H1 (cell line): ENCODE data around the gene PRDM2. TPM values are rescaled to one million over a fixed set of nuclear protein-coding genes. Genes with fewer than 3 reads are reported as not detected.

ENCODE experiments used
- CTCF ChIA-PET: fragments of 300-600 bp; sonication (Branson Sonifier 250); formaldehyde crosslinking; loops from one replicate; lab custom pipeline; 2021; ENCODE audit not compliant: partially characterized antibody; lab: Charles Lee
- POLR2A ChIA-PET: fragments of 300-600 bp; sonication (Branson Sonifier 250); formaldehyde crosslinking; loops from one replicate; lab custom pipeline; 2021; ENCODE audit warnings: inconsistent platforms; ENCODE audit not compliant: partially characterized antibody; lab: Charles Lee
- DNase-seq, 2 experiments: peaks; one replicate each; pipeline versions ENCODE4 v3.0.0 to v3.0.0-alpha.2; 2010 to 2022; ENCODE audit warnings: low spot score in 2 of 2, low read depth in 1 of 2, mixed read lengths in 1 of 2
- FAIRE-seq: peaks from 2 replicates; lab custom pipeline; 2011; peaks lifted over from hg19 to GRCh38; lab: Jason Lieb, UNC
- H2AFZ ChIP-seq: 2 replicates; pipeline ENCODE4 v1.8.1; 2012; ENCODE audit warnings: low read length, inconsistent platforms
- H2AK5ac ChIP-seq: 2 replicates; pipeline ENCODE4 v1.6.1; 2013; ENCODE audit warnings: low read depth, low read length
- H2BK120ac ChIP-seq: replicated peaks from 2 replicates; pipeline ENCODE3; 2013; ENCODE audit warnings: low read depth, low read length, inconsistent platforms
- H2BK12ac ChIP-seq: 2 replicates; pipeline ENCODE4 v1.6.1; 2013; ENCODE audit warnings: low read depth, low read length
- H2BK15ac ChIP-seq: 2 replicates; pipeline ENCODE4 v1.6.1; 2013; ENCODE audit warnings: low read length
- H2BK20ac ChIP-seq: 2 replicates; pipeline ENCODE4 v1.6.1; 2013; ENCODE audit warnings: low read length
- H2BK5ac ChIP-seq: 2 replicates; pipeline ENCODE4 v1.6.1; 2013; ENCODE audit warnings: low read depth, low read length
- H3K14ac ChIP-seq: 2 replicates; pipeline ENCODE4 v1.6.1; 2013; ENCODE audit warnings: inconsistent platforms; ENCODE audit not compliant: insufficient read length
- H3K18ac ChIP-seq: 2 replicates; pipeline ENCODE4 v1.6.1; 2013; ENCODE audit warnings: low read length; ENCODE audit errors: extremely low read depth
- H3K23ac ChIP-seq: 2 replicates; pipeline ENCODE4 v1.6.1; 2013; ENCODE audit warnings: inconsistent platforms; ENCODE audit not compliant: insufficient read length
- H3K23me2 ChIP-seq: 2 replicates; pipeline ENCODE4 v1.6.1; 2013; ENCODE audit warnings: low read depth, low read length
- H3K27ac ChIP-seq: 2 replicates; pipeline ENCODE4 v1.6.1; 2011; ENCODE audit warnings: low read depth, low read length, inconsistent platforms
- H3K27me3 ChIP-seq, 4 experiments: replicated peaks in 1 of 4; 1 replicate in 1 of 4; 2 replicates in 3 of 4; pipeline versions ENCODE4 v1.6.1 to v1.8.1; 2011 to 2013; ENCODE audit warnings: low read length in 3 of 4, mild to moderate bottlenecking in 3 of 4, inconsistent platforms in 2 of 4, mixed read lengths in 2 of 4, moderate library complexity in 1 of 4; ENCODE audit not compliant: control insufficient read depth in 3 of 4, insufficient read depth in 3 of 4; ENCODE audit errors: extremely low read depth in 1 of 4
- H3K36me3 ChIP-seq, 4 experiments: 2 replicates each; pipeline versions ENCODE4 v1.6.1 to v1.8.1; 2011 to 2013; ENCODE audit warnings: mild to moderate bottlenecking in 4 of 4, low read length in 3 of 4, moderate library complexity in 2 of 4, control low read depth in 1 of 4, inconsistent platforms in 1 of 4; ENCODE audit not compliant: insufficient read depth in 4 of 4, control insufficient read depth in 2 of 4
- H3K4ac ChIP-seq: replicated peaks from 2 replicates; pipeline ENCODE3; 2013; ENCODE audit warnings: low read length, low read depth, mixed read lengths, inconsistent platforms; ENCODE audit not compliant: insufficient read length
- H3K4me1 ChIP-seq, 4 experiments: replicated peaks in 1 of 4; 1 replicate in 1 of 4; 2 replicates in 3 of 4; pipeline versions ENCODE4 v1.6.1 to v1.8.1; 2011 to 2013; ENCODE audit warnings: low read length in 3 of 4, inconsistent platforms in 2 of 4, mixed read lengths in 1 of 4; ENCODE audit not compliant: insufficient read depth in 4 of 4, control insufficient read depth in 3 of 4
- H3K4me2 ChIP-seq, 2 experiments: 2 replicates each; pipeline versions ENCODE4 v1.6.1 to v1.8.1; 2011 to 2013; ENCODE audit warnings: low read depth in 2 of 2, low read length in 2 of 2, control low read depth in 1 of 2, inconsistent platforms in 1 of 2, mild to moderate bottlenecking in 1 of 2; ENCODE audit not compliant: insufficient read depth in 1 of 2
- H3K4me3 ChIP-seq, 4 experiments: fragments of 200-600, 300-600 bp in 1 of 4; sonication (generic), shearing (Covaris generic), sonication (Bioruptor Twin) in 1 of 4; 2 replicates each; pipeline versions ENCODE4 v1.5.1 to v1.8.1; 2011 to 2016; ENCODE audit warnings: low read length in 4 of 4, low read depth in 3 of 4, control low read depth in 2 of 4, inconsistent platforms in 2 of 4, mild to moderate bottlenecking in 2 of 4, mixed read lengths in 1 of 4, moderate library complexity in 1 of 4; ENCODE audit not compliant: insufficient read depth in 2 of 4; ENCODE audit errors: extremely low read depth in 1 of 4
- H3K56ac ChIP-seq: replicated peaks from 2 replicates; pipeline ENCODE3; 2013; ENCODE audit warnings: low read depth, mild to moderate bottlenecking, mixed read lengths, low read length, inconsistent platforms; ENCODE audit not compliant: insufficient read length
- H3K79me1 ChIP-seq: 2 replicates; pipeline ENCODE4 v1.6.1; 2013; ENCODE audit warnings: low read depth, low read length, control low read depth
- H3K79me2 ChIP-seq, 2 experiments: 2 replicates each; pipeline versions ENCODE4 v1.6.1 to v1.8.1; 2012 to 2013; ENCODE audit warnings: low read length in 2 of 2, mild to moderate bottlenecking in 2 of 2, inconsistent platforms in 1 of 2; ENCODE audit not compliant: insufficient read depth in 2 of 2, control insufficient read depth in 1 of 2
- H3K9ac ChIP-seq, 4 experiments: replicated peaks in 1 of 4; 1 replicate in 1 of 4; 2 replicates in 3 of 4; pipeline versions ENCODE4 v1.6.1 to v1.8.1; 2011 to 2013; ENCODE audit warnings: low read depth in 3 of 4, low read length in 3 of 4, control low read depth in 2 of 4, mild to moderate bottlenecking in 2 of 4, moderate library complexity in 2 of 4, inconsistent platforms in 1 of 4; ENCODE audit errors: extremely low read depth in 1 of 4
- H3K9me3 ChIP-seq, 2 experiments: 2 replicates each; pipeline versions ENCODE4 v1.6.1 to v1.8.1; 2012 to 2013; ENCODE audit warnings: mild to moderate bottlenecking in 2 of 2, moderate library complexity in 2 of 2, control low read depth in 1 of 2, inconsistent platforms in 1 of 2, low read depth in 1 of 2, low read length in 1 of 2, mixed read lengths in 1 of 2; ENCODE audit not compliant: insufficient read depth in 2 of 2
- H4K20me1 ChIP-seq, 2 experiments: replicated peaks in 1 of 2; 2 replicates each; pipeline versions ENCODE3 to v1.8.1; 2011 to 2013; ENCODE audit warnings: inconsistent platforms in 2 of 2, low read length in 2 of 2, mild to moderate bottlenecking in 1 of 2; ENCODE audit not compliant: insufficient read depth in 2 of 2, control insufficient read depth in 1 of 2
- H4K5ac ChIP-seq: 2 replicates; pipeline ENCODE4 v1.6.1; 2013; ENCODE audit warnings: low read length, low read depth, mixed read lengths, inconsistent platforms; ENCODE audit not compliant: insufficient read length
- H4K8ac ChIP-seq: 2 replicates; pipeline ENCODE4 v1.8.0; 2013; ENCODE audit warnings: mild to moderate bottlenecking, moderate library complexity, low read length, inconsistent platforms; ENCODE audit not compliant: insufficient read depth; ENCODE audit errors: extremely low read depth
- H4K91ac ChIP-seq: replicated peaks from 2 replicates; pipeline ENCODE3; 2013; ENCODE audit warnings: low read length, mixed read lengths, inconsistent platforms; ENCODE audit not compliant: insufficient read length
- ASH2L ChIP-seq: fragments of 200-600, 300-600 bp; sonication (generic); IDR thresholded peaks from one replicate; pipeline ENCODE4 v1.7.1; 2017; ENCODE audit warnings: low read length
- BACH1 ChIP-seq: IDR thresholded peaks from 2 replicates; pipeline ENCODE4 v1.6.1; 2012; ENCODE audit warnings: low read length, improper control_type of control experiment
- HDAC2 ChIP-seq, 2 experiments: fragments of 300-600 bp in 1 of 2; sonication (generic) in 1 of 2; IDR thresholded peaks; 2 replicates each; pipeline ENCODE4 v1.6.1; 2011 to 2012; ENCODE audit warnings: low read depth in 2 of 2, low read length in 2 of 2, mild to moderate bottlenecking in 2 of 2, moderate library complexity in 2 of 2, borderline replicate concordance in 1 of 2, inconsistent platforms in 1 of 2
- KDM1A ChIP-seq: fragments of 200-600, 300-600 bp; sonication (generic); IDR thresholded peaks from 2 replicates; pipeline ENCODE4 v1.7.1; 2016; ENCODE audit warnings: mild to moderate bottlenecking, low read length, borderline replicate concordance
- KDM4A ChIP-seq: IDR thresholded peaks from one replicate; pipeline ENCODE4 v1.7.1; 2012; ENCODE audit warnings: low read depth, mild to moderate bottlenecking, moderate library complexity, low read length, inconsistent platforms; ENCODE audit not compliant: severe bottlenecking
- MAFK ChIP-seq: IDR thresholded peaks from 2 replicates; pipeline ENCODE4 v1.6.1; 2012; ENCODE audit warnings: low read depth, mild to moderate bottlenecking, improper control_type of control experiment, low read length
- PHF8 ChIP-seq: fragments of 200-600 bp; sonication (generic); conservative IDR thresholded peaks from 2 replicates; pipeline ENCODE4 v1.7.1; 2012; ENCODE audit warnings: low read depth, mild to moderate bottlenecking, inconsistent platforms, low read length, moderate library complexity
- TAF1 ChIP-seq: IDR thresholded peaks from 2 replicates; pipeline ENCODE4 v1.6.1; 2011; ENCODE audit warnings: mild to moderate bottlenecking, low read depth, low read length
- WGBS, 2 experiments: shearing (Covaris generic) in 1 of 2; methylation state at CpG; one replicate each; pipeline versions ENCODE4 v1.1.6 to v1.1.7; 2013 to 2015; ENCODE audit warnings: low lambda C conversion rate in 2 of 2, mixed read lengths in 2 of 2, inconsistent platforms in 1 of 2, low coverage in 1 of 2, missing lambda C conversion rate in 1 of 2; ENCODE audit not compliant: insufficient replicate concordance in 2 of 2, insufficient coverage in 1 of 2, insufficient read length in 1 of 2; ENCODE audit errors: extremely low coverage in 1 of 2, missing lambda C conversion rate in 1 of 2; 5-methylcytosine and 5-hydroxymethylcytosine counted together
- polyA plus RNA-seq, 7 experiments: library from polyadenylated mRNA; depleted of rRNA in 3 of 7; stranded (reverse) in 5 of 7; unstranded in 2 of 7; fragments of >200 nt in 5 of 7; fragments of 200-250 nt in 2 of 7; gene quantifications; 1 replicate in 5 of 7; 2 replicates in 1 of 7; 4 replicates in 1 of 7; pipeline versions ENCODE4 v1.2.1 to v1.2.3, GENCODE V29; 2011 to 2013; ENCODE audit warnings: missing spikeins in 2 of 7, mixed read lengths in 2 of 7
- total RNA-seq: library from RNA; stranded (reverse); fragmentation: NEBNext Ultra II Directional; extraction: Animal tissue kit (Norgen Biotek cat#: 25700); gene quantifications from 2 replicates; pipeline ENCODE4 v1.2.1, GENCODE V29; 2021
- TF ChIP-seq, protein P1 (sequence below): IDR thresholded peaks from 2 replicates; pipeline ENCODE4 v1.6.1; 2012; ENCODE audit warnings: low read length, inconsistent platforms

Gene PRDM2
- total and polyA plus RNA-seq, 2 of the 8 experiments (the other 6 are each of a cell fraction or from before 2014, with no cell fraction given), result 5.8 to 21.2 TPM

- Histone ChIP-seq H4K20me1 (peaks cover 13 to 14% of the 10 kb centered on the region in 2 experiments), H3K36me3 (no peaks in the 10 kb centered on the region), H4K5ac (no peak overlapping the region), H2BK5ac (no peak overlapping the region), H2BK15ac (no peak overlapping the region), H3K14ac (no peak overlapping the region), H3K4me2 (peak overlapping the region; percentile 41 to 81), H2AFZ (no peak overlapping the region), H2BK12ac (no peak overlapping the region), H4K91ac (no peak overlapping the region), H3K27me3 (peaks cover 0 to 15% (median 5%) of the 10 kb centered on the region in 4 experiments; a peak in 4 of 7 replicates), H3K56ac (no peak overlapping the region), H2BK20ac (no peak overlapping the region), H2AK5ac (no peak overlapping the region), H3K27ac (no peak overlapping the region; the same call in 1 of the 2 replicates), H3K4me1 (peaks cover 0 to 6% (median 2%) of the 10 kb centered on the region in 4 experiments; a peak in 3 of 7 replicates), H4K8ac (peak overlapping the region; percentile 4; the same call in 1 of the 2 replicates), H3K4ac (no peak overlapping the region), H3K18ac (no peak overlapping the region), H3K23me2 (0 out of 2 replicates have a peak, but pooled peaks cover 6% of the 10 kb centered on the region), H2BK120ac (no peak overlapping the region), H3K9ac (peak overlapping the region in 3 of 4 experiments; percentile 47 to 91 (median 68); a peak in 5 of 7 replicates), H3K9me3 (no peaks in the 10 kb centered on the region), H3K23ac (no peak overlapping the region), H3K79me2 (peaks cover 3 to 24% of the 10 kb centered on the region in 2 experiments; a peak in 2 of 4 replicates), H3K4me3 (peak overlapping the region; percentile 66 to 87 (median 68)), H3K79me1 (no peaks in the 10 kb centered on the region)
- POLR2A ChIA-PET, result interaction anchor here (1.0 to 1.6 kb wide), 5 partner anchors 9 to 152 kb away, joined by 3 to 7 read pairs (median 4); no protein-coding TSS in a partner anchor
- CTCF ChIA-PET, result interaction anchor here (0.9 to 1.7 kb wide), 4 partner anchors 11 to 86 kb away, joined by 3 to 6 read pairs (median 3); no protein-coding TSS in a partner anchor
- WGBS, 2 experiments, result 0% methylated on average over 37 of the region's 81 CpGs; no CpG with 5 or more reads in 1 of the 2 experiments
- DNase-seq, result peak in 1 of 2 experiments; percentile 71
- no peak for FAIRE-seq
- TF ChIP-seq PHF8 (peak; percentile 17; the same call in 1 of the 2 replicates), HDAC2 (IDR thresholded peaks at IDR 0.05; ENCODE audit: borderline replicate concordance in 1 of 2, low read depth in 2 of 2, low read length in 2 of 2) (no peak), KDM4A (peak; percentile 58), TAF1 (0 out of 2 replicates have a peak, but pooled peaks have one; percentile 9), ASH2L (peak; percentile 28), MAFK (no peak), KDM1A (no peak), BACH1 (peak; percentile 17; the same call in 1 of the 2 replicates)
- TF ChIP-seq, protein P1, sequence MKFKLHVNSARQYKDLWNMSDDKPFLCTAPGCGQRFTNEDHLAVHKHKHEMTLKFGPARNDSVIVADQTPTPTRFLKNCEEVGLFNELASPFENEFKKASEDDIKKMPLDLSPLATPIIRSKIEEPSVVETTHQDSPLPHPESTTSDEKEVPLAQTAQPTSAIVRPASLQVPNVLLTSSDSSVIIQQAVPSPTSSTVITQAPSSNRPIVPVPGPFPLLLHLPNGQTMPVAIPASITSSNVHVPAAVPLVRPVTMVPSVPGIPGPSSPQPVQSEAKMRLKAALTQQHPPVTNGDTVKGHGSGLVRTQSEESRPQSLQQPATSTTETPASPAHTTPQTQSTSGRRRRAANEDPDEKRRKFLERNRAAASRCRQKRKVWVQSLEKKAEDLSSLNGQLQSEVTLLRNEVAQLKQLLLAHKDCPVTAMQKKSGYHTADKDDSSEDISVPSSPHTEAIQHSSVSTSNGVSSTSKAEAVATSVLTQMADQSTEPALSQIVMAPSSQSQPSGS, result no peak
Observed at GRCh38 chr1:13749543-13750341, 49.8 kb downstream of the PRDM2 start.
